Fibroblast of skin of right quadriceps (primary cell): ENCODE data around the gene PORCN.

Source experiments
- DNase-seq: peaks from one replicate; pipeline ENCODE4 v3.0.0-alpha.2; 2013

The PORCN gene

DNA sequence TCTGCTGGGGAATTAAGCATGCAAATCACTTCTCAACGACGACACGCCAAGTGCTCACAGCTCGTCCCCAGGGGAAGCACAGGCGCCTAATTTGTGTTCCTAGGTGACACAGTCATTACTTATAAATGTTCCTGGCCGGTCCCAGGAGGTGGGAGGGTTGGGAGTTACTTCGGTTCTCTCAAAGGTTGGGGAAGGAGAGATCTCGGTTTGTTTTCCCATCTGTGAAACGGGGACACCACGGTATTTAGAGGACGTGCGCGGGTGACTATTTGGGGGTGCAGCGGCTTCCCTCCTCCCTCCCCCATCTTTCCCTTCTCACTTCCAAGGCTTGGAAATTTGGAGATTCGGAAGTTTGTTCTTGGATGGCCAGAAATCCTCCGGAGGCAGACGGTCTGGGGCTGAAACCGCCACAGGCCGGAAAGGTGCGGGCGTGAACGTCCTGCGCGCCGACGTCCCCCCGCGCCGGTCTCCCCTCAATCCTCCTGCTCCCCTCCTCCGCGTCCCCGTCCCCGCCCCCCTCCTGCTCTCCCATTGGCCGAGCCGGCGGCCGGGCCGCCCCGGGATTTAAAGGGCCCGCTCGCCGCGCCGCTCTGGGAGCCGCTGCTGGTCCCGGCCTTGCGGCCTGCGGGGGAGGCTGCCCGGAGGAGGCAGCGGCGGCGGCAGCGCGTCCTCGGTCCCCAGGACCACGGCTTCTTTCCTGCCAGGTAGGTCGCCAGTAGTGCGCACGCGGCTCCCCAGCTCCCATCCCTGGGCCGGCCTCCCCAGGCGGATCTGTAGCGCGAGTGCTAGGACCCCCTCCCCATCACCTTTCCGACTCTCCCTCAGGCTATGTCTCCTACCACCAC is at the start of gene PORCN:
Gene PORCN, plus strand, starts transcription at position 593 of the 845 bp plus-strand sequence. CDS start 829 bp downstream, outside the sequence.
- peak; percentile 64 for DNase-seq

DNA sequence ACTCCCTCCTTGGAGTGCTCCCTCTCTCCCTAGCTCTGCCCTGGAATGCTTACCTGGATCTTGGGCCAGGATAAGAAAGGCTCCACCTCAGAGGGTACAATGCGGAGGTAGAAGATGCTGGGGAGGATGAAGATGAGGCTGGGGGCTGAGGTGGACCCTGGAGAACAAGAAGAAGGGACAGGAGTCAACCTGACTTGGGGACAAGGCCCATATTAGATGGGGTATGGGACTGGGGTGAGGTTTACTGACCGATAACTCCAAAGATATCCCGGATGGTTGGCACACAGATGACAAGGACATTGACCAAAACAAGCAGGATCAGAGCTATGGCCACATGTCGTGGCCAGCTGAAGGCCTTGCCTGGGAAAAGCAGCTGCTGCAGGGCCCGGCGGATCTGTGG is 49.3 kb upstream of the PORCN start:
- DNase-seq: no peak

DNA sequence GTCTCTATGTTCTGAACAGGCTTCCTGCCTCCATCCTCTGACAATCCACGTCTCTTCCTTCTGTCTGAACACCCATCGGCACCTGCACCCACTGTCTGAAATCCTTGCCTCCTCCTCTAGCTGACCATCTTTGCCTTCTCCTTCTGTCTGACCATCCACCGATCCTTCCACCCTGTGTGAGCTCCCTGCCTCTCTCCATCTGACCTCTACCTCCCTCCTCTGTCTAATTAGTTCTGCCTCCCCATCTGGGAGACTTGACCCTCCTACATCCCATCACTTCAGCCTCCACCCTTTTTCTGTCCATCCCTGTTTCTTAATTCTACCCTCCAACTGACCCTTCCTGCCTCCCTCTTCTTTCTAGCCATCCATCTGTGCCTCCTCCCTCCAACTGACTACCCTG is 48.8 kb upstream of the PORCN start:
- no peak for DNase-seq

DNA sequence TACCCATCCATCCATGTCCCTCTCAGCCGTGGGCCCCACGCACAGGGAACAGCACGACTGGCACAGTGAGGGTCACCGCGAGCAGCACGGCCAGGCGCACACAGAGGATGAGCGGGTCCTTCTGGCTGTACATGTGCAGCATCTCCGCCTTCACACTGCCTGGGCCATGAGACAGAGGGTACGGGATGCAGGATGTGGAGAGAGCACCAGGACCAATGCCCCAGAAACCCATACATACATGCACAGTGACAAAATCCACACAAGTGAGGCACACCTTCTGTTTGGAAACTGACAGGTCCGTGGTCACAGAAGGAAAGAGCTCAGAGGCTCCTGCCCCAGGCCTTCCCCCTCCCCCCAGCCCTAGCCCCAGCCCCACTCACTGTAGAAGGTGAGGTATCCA is 48.2 kb upstream of the PORCN start:
- no peak for DNase-seq

DNA sequence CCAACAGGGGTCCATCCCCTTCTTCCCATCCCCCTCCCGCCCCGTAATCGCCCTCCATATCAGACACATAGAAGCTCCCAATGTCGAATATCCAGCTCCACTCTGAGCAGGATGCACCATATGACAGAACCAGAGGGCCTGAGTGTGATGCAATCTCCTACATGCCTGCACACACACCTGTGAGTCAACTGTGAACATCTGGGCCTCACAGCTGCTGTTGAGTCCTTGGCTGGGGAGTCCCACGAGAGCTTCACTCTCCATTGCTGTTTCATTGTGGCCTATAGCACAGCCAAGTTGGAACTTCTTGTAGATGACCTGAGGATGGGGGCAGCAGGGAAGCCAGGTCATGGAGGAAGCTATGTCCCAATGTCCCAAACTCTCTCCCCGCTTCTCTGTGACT is 47.0 kb upstream of the PORCN start:
- no peak for DNase-seq

DNA sequence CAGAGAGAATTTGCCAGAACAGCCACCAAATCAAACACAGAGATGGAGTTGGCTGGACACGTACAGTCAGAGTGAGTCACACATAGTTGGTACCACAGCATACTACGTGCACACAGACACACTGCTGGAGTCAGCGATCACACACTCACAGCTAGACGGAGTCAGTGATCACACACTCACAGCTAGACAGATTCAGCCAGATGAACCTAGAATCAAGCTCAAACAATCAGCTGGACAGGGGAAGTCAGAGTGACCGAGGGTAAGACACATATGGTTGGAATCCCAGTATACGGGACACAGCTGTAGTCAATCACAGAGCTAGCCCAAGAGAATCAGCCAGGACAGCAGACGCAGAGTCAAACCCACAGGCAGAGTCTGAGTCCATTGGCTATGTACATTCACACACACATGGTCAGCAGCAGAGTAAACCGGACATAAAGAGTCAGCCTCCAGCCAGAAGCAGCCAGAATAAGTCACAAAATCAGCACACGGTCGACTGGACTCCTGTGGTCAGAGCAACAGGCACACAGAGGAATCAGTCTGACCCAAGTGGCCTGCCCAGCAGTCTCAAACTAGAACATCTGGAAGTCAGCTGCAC is 43.4 kb upstream of the PORCN start:
- DNase-seq: peak; percentile 93

DNA sequence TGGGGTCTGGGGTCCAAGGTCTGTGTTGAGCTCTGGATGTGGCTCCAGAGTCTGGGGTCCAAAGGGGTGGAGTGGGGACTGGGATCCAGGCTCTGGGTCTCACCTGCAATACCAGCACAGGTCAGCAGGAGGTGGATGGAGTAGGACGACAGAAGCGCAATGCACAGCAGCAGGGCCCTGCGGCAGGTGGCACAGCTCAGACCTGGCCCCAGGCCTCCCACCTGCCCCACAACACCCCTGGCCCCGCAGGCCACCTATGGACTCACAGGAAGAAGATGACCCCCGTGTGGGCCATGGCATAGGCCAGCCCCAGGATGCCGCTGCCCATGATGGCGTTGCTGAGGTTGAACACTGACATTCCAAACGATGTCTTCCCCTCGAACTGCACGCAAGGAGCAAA is 42.1 kb upstream of the PORCN start:
- DNase-seq: no peak

DNA sequence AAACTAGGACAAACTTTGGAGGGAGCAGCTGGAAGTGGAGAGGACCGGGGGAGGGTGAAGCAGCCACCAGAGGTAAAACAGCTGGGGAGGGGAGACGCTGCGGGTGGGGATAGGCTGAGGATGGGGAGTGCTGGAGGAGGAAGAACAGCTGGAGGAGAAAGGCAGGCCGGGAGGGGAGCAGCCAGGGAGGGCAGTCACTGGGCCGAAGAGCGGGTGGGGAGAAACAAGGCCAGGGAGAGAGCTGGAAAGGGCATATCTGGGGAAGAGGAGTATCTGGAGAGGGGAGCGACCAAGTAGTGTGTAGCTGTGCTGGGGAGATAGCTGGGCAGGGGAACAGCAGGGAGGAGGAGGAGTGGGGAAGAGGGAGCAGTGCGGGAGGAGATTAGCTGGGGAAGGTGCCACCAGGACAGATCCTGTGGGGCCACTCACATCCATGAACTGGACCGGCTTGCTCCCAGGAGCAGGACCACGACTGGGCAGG is 41.5 kb upstream of the PORCN start:
- no peak for DNase-seq

DNA sequence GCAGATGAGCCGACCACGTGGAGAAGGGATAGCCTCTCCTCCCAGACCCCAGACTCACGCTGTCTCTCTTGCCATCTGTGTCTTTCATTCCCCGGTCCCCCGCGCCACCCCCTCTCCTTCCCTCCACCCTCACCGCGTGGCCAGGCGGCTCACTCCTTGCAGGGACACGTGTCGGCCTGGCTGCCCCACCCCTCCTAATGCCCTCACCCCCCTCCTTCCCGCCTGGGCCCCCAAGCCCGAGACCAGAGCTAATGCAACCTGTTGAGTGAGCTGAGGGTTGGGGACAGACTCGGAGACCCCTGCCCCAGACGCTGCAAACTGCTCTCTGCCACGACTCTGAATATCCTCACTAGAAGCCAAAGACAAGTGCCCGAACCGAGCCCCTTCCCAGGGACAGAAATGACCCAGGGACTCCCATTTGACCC is 40.5 kb upstream of the PORCN start:
- DNase-seq: peak; percentile 7

DNA sequence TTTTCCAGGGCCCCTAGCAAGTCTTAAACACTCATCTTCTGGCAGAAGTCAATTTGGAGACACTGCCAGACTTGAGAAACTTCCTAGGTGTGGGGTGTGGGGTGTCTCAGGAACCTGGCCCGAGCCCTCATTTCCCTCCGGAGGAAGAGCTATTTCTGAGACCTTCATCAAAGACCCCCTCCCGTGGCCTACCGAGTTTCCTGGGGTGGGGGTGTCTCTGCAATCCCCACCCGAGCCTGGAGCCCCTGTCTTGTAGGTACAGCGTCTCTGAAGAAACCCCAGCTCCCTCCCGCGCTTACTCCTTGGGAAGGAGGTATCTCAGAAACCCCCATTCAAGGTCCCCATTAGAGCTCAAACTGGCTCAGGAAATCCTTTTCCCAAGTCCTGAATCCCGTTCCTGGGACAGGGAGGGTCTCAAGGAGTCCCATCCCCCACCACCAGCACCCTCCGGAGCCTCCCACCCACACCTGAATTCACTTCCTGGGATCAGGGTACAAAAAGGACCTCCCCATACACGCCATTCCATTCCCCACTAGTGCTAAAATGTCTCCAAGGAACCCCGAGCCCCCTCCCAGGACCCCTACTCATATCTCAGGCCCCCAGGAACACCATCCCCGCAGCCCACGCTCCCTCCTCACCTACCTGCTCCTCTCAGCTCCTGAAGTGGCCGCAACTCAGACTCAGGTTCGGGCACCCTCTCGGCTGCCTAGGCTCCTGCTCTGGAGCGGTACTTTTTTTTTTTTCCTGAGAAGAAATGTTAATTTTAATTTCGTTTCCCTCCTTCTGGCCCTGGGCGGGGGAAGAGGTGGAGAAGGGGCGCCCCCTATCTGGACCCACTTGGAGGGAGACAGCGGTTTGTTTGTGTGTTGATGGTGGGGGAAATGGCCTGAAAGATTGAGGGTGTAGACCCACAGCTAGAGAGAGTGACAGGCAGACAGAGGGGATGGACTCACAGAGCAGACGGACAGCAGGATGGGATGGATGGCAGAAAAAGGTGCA is 39.8 kb upstream of the PORCN start:
- DNase-seq: peak; percentile 10

DNA sequence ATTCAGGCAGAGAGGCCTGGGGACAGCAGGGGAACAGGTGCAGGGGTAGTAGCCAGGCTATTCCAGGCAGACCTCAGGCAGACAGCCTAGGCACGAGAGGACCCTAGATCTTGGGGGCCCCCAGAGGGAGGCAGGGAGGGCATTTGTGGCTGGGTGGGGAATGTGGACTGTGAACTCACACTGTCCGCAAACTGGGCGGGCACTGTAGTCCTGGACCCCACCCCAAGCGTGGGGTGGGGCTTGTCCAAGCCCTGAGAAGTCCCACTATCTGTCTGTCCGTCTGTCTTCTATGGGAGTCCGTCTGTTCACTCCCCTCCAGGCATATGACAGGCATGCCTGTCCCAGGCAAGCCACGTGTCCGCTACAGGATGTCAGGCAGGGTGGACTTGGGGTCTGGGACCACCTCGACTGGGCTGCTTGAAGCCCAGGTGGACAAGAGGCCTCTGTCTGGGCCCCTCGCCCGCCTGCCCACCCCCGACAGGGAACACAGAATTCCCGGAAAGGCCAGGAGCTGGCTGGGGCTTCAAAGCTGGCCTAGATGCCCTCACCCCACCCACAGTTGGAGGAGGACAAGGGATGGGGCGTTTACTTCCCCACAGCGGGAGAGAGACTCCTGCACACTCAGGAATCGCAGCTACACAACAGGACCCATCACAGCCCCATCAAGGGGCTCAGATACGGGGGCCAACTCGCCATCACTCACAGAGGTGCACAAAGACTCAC is 38.5 kb upstream of the PORCN start, which contains the start of gene SLC38A5:
Gene SLC38A5, minus strand, starts transcription at position 151 of the 723 bp plus-strand sequence. CDS start 2,336 bp downstream, outside the sequence.
- no peak for DNase-seq

DNA sequence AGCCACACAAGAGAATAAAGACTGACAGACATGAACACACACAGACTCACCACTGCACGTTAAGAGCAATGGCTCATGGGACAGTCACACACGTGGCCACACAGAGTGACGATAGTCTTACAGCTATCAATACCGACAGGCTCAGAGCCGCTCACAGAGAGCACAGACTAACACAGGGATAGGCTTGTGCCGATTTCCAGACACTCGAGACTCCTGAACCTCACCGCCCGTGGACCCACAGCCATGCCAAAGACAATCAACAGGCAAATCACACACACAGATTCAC is 38.0 kb upstream of the PORCN start:
- DNase-seq: no peak

DNA sequence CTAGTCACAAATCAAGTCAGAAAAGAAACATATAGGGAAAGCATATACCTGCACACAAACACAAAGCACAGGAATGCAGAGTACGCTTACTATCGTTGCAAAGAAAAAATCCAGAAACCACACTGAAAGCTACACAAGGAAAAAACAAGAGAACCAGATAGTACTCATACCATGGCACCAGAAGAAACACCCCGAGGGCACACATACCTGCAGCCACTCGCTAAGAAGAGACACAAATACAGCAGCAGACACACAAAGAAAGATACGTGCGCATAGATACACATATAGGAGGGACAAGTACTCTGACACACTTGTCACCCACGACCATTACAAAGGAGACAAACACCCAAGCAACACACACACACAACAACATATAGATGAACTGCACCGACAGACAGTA is 37.3 kb upstream of the PORCN start:
- no peak for DNase-seq

DNA sequence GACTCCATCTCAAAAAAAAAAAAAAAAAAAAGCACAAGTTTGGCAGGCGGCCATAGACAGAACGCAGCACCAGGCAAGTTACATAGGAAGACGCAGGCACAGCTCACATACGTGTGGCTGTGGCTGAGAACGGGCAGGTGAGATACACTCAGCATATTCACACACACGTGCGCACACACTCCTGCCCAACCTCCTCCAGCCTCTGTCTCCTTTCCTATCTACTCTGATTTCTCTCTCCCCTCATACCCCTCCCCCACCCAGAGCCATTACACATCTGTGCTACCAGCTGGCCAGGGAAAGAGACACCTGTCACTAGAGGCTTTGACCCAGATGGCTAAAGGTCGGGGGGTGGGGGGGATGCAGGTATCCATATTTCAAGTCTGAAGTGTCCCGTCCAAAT is 36.6 kb upstream of the PORCN start:
- DNase-seq: no peak

DNA sequence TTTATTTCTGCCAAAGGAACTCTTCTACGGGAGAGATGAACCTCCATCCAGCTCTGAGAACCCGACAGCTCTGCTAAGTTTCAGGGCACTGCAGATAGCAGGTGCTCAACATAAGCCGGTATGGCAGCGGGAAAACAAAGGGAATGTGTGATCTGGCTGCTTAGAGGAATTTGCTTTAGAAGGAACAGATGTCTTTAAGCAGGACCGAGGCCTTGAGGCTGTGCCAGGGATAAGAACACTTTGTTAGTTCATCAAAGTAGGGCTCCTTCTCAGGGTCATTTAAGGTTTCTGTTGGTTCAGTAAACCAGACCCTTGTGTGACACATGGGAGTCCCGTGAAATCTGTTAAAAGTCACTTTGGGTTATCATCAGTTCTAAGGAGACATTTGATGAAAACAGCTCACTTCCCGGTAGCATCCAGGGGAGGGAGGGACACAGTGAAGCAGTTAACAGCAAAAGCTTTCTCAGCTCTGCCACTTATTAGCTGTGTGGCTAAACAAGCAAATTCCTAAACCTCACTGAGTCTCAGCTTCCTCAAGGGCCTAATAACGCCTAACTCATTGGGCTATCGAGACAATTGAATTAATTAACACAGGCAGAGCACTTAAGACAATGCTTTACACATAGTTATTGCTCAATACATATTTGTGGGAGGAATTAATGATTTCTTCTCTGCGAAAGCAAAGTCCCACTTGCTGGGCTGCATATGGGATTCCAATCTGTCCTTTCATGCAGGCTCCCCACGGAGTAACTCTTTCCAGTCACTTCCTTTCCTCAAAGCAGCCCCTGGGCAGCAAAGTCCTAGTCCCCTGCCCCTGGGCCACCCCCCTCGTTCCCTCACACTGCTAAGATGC is 35.7 kb upstream of the PORCN start:
- no peak for DNase-seq

DNA sequence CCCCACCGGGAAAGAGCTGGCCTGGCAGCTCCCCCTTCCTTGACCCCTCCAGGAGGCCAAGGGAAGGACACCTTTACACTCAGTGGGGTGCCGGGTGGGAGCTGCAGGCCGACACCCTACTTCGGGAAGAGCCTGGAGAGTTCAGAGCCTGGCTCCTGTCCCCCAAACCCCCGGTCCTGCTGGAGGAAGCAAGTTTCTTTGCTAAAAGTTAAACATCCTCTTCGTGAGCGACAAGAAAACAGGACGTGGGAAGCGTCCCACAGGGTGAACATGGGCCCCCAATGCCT is 35.1 kb upstream of the PORCN start:
- DNase-seq: no peak

DNA sequence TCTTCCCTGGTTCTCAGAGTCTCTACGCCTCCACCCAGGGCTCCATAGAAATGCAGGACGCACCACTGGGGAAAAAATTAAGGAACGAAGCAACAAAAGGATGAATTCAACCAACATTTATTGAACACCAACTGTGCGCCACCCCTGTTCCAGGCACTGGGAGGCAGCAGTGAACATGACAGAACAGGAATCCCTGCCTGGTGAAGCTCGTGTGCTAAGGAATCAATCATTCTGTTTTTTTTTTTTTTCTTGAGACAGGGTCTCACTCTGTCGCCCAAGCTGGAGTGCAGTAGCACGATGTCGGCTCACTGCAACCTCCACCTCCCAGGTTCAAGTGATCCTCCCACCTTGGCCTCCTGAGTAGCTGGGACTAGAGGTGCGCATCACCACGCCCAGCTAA is 34.7 kb upstream of the PORCN start:
- DNase-seq: no peak

DNA sequence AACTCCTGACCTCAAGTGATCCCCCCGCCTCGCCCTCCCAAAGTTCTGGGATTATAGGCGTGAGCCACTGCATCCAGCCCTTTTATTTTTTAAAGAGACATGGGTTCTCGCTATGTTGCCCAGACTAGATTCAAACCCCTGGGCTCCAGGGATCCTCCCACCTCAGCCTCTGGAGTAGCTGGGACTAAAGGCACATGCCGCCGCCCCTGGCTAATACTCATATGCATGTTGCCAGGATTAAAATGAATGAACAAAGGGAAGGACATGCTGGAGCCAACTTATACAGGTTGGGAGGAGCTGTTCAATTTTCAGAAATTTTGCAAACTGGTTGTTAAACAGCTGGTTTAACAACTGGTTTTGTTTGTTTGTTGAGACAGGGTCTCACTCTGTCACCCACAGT is 34.2 kb upstream of the PORCN start:
- no peak for DNase-seq

DNA sequence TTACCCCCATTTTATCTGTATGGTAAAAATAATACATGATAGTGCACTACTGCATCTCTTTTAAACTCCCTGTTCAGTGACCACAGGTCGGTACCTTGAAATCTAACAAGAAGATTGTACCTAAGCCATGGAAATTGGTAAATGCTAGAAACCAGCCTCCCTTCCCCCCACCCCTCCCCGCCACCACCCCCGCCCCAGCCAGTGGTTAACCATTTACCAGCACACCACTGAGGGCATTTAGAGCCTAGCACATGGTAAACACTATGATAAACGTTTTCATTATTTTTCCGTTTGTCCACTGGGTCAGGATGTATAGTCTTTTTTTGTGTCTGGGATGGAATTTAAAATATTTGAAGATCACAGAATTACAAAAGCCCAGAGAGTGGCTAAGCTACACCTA is 33.5 kb upstream of the PORCN start:
- DNase-seq: no peak

DNA sequence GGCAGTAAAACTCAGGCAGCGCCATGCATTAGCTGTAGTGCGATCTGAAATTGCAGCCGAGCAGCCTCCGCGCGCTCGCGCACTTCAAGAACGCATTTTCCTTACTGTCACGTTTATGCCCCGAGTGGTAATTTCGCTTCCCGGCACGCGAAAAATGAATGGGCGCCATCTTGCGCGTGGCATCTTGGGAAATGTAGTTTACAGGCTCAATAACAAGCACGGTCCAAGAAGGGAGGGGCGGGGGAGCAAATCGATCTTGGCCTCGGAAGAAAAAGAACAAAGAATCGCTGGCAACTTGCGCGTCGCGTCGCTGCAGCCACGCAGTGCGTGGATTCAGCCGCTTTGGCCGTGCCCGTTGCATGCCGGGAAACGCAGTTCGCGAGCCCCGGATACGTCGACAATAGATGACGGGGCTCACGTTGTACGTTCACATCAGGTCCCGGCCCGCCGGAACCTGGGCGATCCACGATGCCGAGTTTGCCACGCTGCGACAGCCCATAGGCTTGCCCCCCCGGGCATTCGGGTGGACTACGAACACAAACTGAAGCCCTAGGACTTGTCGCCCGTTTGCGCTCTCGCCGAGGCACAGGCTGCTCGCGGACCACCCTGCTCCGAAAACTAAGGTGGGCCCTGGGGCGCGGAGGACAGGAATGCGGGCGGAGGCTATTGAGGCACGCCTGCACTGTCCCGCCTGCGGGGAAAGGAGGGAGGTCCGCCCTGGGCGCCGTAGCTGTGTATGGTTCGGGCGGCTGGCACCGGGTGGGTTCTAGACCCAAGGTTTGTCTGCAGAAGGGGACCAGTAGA is 32.8 kb upstream of the PORCN start, which contains the start of gene FTSJ1:
Gene FTSJ1, plus strand, starts transcription at position 426 of the 804 bp plus-strand sequence. CDS start 1,849 bp downstream, outside the sequence.
- DNase-seq: peak; percentile 91

DNA sequence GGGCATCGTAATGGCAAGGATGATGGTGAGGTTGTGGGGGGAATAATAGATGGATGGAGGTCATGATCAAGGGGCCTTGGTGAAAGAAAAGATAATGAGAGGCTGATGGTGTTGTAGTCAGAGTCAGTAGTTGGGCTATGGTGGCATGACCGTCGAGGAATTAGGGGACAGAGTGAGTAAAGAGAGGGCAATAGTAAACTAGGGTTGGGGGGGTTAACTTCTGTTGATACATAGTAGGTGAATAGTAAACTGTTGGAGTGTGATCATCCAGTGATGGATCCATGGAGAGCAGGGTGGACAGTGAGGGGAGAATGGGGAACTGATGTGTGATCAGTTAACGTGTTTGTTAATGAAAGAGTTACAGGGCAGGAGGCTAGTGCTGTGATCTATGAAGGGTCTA is 31.9 kb upstream of the PORCN start:
- no peak for DNase-seq
